Calu3 (cell line): ENCODE results near the gene GTF2A1L. TPM values are rescaled to one million over a fixed set of nuclear protein-coding genes. Genes with fewer than 3 reads are reported as not detected.

ENCODE experiments used
- BruUV-seq: library from RNA; stranded (reverse); fragments of 400-500 nt; replicated peaks from 2 replicates; lab custom pipeline; 2021; lab: Mats Ljungman, UMichigan
- CTCF ChIA-PET: fragments of 300-600 bp; sonication (Branson Sonifier 250); formaldehyde crosslinking; loops from one replicate; lab custom pipeline; 2022; ENCODE audit warnings: antibody characterized with exemption; lab: Charles Lee
- DNase-seq: peaks from one replicate; pipeline ENCODE4 v3.0.0; 2022
- H3K27ac Mint-ChIP-seq: one replicate; pipeline ENCODE4 v1.8.0; 2022; ENCODE audit warnings: mixed read lengths; ENCODE audit not compliant: unreplicated experiment
- H3K27me3 Mint-ChIP-seq: one replicate; pipeline ENCODE4 v1.8.0; 2022; ENCODE audit warnings: mixed read lengths; ENCODE audit not compliant: unreplicated experiment
- H3K36me3 Mint-ChIP-seq: one replicate; pipeline ENCODE4 v1.8.0; 2022; ENCODE audit warnings: mild to moderate bottlenecking, moderate library complexity, mixed read lengths; ENCODE audit not compliant: insufficient read depth, unreplicated experiment
- H3K4me1 Mint-ChIP-seq: one replicate; pipeline ENCODE4 v1.8.0; 2022; ENCODE audit warnings: mild to moderate bottlenecking, low read depth, mixed read lengths; ENCODE audit not compliant: unreplicated experiment
- H3K4me3 Mint-ChIP-seq: one replicate; pipeline ENCODE4 v1.8.0; 2022; ENCODE audit warnings: mild to moderate bottlenecking, low read depth, moderate library complexity, mixed read lengths; ENCODE audit not compliant: unreplicated experiment
- H3K9me3 Mint-ChIP-seq: one replicate; pipeline ENCODE4 v1.8.0; 2022; ENCODE audit warnings: low read depth, mixed read lengths; ENCODE audit not compliant: unreplicated experiment
- intact Hi-C: fragments of 100-400 bp; cut with micrococcal nuclease; formaldehyde crosslinking; loops from one replicate; pipeline ENCODE4 v1.10.0; 2022; ENCODE audit not compliant: unreplicated experiment
- total RNA-seq: library from RNA; stranded (reverse); gene quantifications from 2 replicates; pipeline ENCODE4 v1.2.3, GENCODE V29; 2022
- TF ChIP-seq, protein P1 (sequence below): fragments of 200-600 bp; IDR thresholded peaks from one replicate; pipeline ENCODE4 v1.8.0; 2022; ENCODE audit warnings: antibody characterized with exemption; ENCODE audit not compliant: unreplicated experiment

Gene GTF2A1L
- total RNA-seq, 1 experiment from 2014 or later, result not detected

- Mint-ChIP-seq H3K9me3 (peaks cover 2% of the 10 kb centered on the region), H3K36me3 (no peaks in the 10 kb centered on the region), H3K4me1 (peaks cover 23% of the 10 kb centered on the region), H3K27ac (no peak overlapping the region), H3K27me3 (no peaks in the 10 kb centered on the region), H3K4me3 (no peak overlapping the region)
- no TSS peak for BruUV-seq
- CTCF ChIA-PET, result interaction anchor here (0.7 kb wide), 1 partner anchor 11 kb away, joined by 3 read pairs; no protein-coding TSS in a partner anchor
- DNase-seq, result no peak
- TF ChIP-seq, protein P1, sequence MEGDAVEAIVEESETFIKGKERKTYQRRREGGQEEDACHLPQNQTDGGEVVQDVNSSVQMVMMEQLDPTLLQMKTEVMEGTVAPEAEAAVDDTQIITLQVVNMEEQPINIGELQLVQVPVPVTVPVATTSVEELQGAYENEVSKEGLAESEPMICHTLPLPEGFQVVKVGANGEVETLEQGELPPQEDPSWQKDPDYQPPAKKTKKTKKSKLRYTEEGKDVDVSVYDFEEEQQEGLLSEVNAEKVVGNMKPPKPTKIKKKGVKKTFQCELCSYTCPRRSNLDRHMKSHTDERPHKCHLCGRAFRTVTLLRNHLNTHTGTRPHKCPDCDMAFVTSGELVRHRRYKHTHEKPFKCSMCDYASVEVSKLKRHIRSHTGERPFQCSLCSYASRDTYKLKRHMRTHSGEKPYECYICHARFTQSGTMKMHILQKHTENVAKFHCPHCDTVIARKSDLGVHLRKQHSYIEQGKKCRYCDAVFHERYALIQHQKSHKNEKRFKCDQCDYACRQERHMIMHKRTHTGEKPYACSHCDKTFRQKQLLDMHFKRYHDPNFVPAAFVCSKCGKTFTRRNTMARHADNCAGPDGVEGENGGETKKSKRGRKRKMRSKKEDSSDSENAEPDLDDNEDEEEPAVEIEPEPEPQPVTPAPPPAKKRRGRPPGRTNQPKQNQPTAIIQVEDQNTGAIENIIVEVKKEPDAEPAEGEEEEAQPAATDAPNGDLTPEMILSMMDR, result no peak
- intact Hi-C loops, result no loop called here
Observed at GRCh38 chr2:48719480-48720177, 102.0 kb downstream of the GTF2A1L start.

- BruUV-seq, result no TSS peak
- H3K27ac Mint-ChIP-seq, result no peak overlapping the region
- intact Hi-C loops, result no loop called here
- no peaks in the 10 kb centered on the region for H3K36me3 Mint-ChIP-seq
- H3K9me3 Mint-ChIP-seq, result peaks cover 2% of the 10 kb centered on the region
- peaks cover 8% of the 10 kb centered on the region for H3K4me1 Mint-ChIP-seq
- no peak overlapping the region for H3K4me3 Mint-ChIP-seq
- no peak for DNase-seq
- CTCF ChIA-PET, result interaction anchor here (1.3 kb wide), 1 partner anchor 12 kb away, joined by 3 read pairs; no protein-coding TSS in a partner anchor
- H3K27me3 Mint-ChIP-seq, result no peaks in the 10 kb centered on the region
- TF ChIP-seq, protein P1, result no peak
Observed at GRCh38 chr2:48721158-48721557, 103.5 kb downstream of the GTF2A1L start.

DNA sequence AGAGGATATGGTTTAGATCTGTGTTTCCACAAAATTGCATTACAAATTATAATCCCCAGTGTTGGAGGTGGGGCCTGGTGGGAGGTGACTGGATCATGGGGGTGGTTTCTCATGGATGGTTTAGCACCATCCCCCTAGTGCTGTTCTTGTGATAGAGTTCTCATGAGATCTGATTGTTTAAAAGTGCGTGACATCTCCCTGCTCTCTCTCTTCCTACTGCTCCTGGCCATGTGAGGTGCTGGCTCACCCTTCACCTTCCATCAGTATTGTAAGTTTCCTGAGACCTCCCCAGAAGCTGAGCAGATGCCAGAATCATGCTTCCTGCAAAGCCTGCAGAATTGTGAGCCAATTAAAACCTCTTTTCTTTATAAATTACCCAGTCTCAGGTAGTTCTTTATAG lies 104.7 kb downstream of the GTF2A1L start:
- DNase-seq, result no peak
- H3K27me3 Mint-ChIP-seq, result no peaks in the 10 kb centered on the region
- H3K27ac Mint-ChIP-seq, result no peak overlapping the region
- CTCF ChIA-PET, result interaction anchor here (1.3 kb wide), 1 partner anchor 13 kb away, joined by 3 read pairs; no protein-coding TSS in a partner anchor
- BruUV-seq, result no TSS peak
- peaks cover 2% of the 10 kb centered on the region for H3K9me3 Mint-ChIP-seq
- peaks cover 8% of the 10 kb centered on the region for H3K4me1 Mint-ChIP-seq
- intact Hi-C loops, result no loop called here
- TF ChIP-seq, protein P1, result no peak
- H3K4me3 Mint-ChIP-seq, result no peak overlapping the region
- H3K36me3 Mint-ChIP-seq, result no peaks in the 10 kb centered on the region

GRCh38 chr2:48723129-48723528 lies 105.5 kb downstream of the GTF2A1L start:
- CTCF ChIA-PET, result interaction anchor here (0.9 kb wide), 1 partner anchor 16 kb away, joined by 3 read pairs; no protein-coding TSS in a partner anchor
- Mint-ChIP-seq H3K27ac (peak overlapping the region; percentile 29), H3K27me3 (peaks cover under 1% of the 10 kb centered on the region), H3K4me3 (no peak overlapping the region), H3K9me3 (peaks cover 2% of the 10 kb centered on the region), H3K36me3 (no peaks in the 10 kb centered on the region), H3K4me1 (peaks cover 8% of the 10 kb centered on the region)
- TF ChIP-seq, protein P1, result no peak
- no peak for DNase-seq
- intact Hi-C loops, result no loop called here
- no TSS peak for BruUV-seq
